EH (cell line): Measurements from ENCODE around the gene SIGLEC6.

ENCODE experiments used
- DNase-seq: peaks from one replicate; pipeline ENCODE4 v3.0.0-alpha.2; 2015; ENCODE audit warnings: low read depth

Gene SIGLEC6

GRCh38 chr19:51473009-51473707 lies 58.3 kb downstream of the SIGLEC6 start:
- DNase-seq, result peak; percentile 63

GRCh38 chr19:51472607-51473006 lies 58.9 kb downstream of the SIGLEC6 start:
- DNase-seq, result no peak

GRCh38 chr19:51471527-51471926 lies 59.9 kb downstream of the SIGLEC6 start:
- DNase-seq, result no peak

- DNase-seq, result no peak
Observed at GRCh38 chr19:51470966-51471365, 60.5 kb downstream of the SIGLEC6 start.

- no peak for DNase-seq
Observed at GRCh38 chr19:51469629-51470028, 61.8 kb downstream of the SIGLEC6 start.

- no peak for DNase-seq
Observed at GRCh38 chr19:51469162-51469561, 62.3 kb downstream of the SIGLEC6 start.

- DNase-seq, result no peak
Observed at GRCh38 chr19:51468545-51468920, 62.9 kb downstream of the SIGLEC6 start.

GRCh38 chr19:51467864-51468544 lies 63.5 kb downstream of the SIGLEC6 start:
- no peak for DNase-seq
